ENCODE measurements around the gene SCARF2. TPM values are rescaled to one million over a fixed set of nuclear protein-coding genes. Genes with fewer than 3 reads are reported as not detected.
A peak's percentile ranks its signal among the peaks of the same experiment; 100 is the strongest.

Gene SCARF2
- total RNA-seq, 2 experiments from 2014 or later, result 2.5 to 3.1 TPM

- ChIA-PET CTCF (no interaction called here), POLR2A (no interaction called here)
- TF ChIP-seq CTCF (IDR thresholded peaks at IDR 0.05), result no peak
- ATAC-seq (ENCODE audit: poor library complexity) (no peak), DNase-seq (no peak)
- Mint-ChIP-seq H3K27me3 (no peaks in the 10 kb centered on the region), H3K36me3 (ENCODE audit: low read depth) (peaks cover 16% of the 10 kb centered on the region), H3K4me1 (ENCODE audit: low read depth) (peaks cover 40% of the 10 kb centered on the region), H3K9me3 (no peaks in the 10 kb centered on the region), H3K4me3 (no peak overlapping the region), H3K27ac (no peak overlapping the region)
- Histone ChIP-seq H3K4me3 (ENCODE audit: low read length) (no peak overlapping the region), H3K9me3 (ENCODE audit: control insufficient read depth in 1 of 2, insufficient read depth in 1 of 2, low read length in 2 of 2) (no peaks in the 10 kb centered on the region), H3K36me3 (ENCODE audit: insufficient read depth, low read length) (peaks cover 20% of the 10 kb centered on the region), H3K27me3 (ENCODE audit: control insufficient read depth in 1 of 2, insufficient read depth in 2 of 2, low read length in 2 of 2) (no peaks in the 10 kb centered on the region), H3K4me1 (ENCODE audit: insufficient read depth, low read length) (peaks cover 30% of the 10 kb centered on the region), H3K27ac (ENCODE audit: low read depth in 1 of 2, low read length in 2 of 2) (no peak overlapping the region)
- intact Hi-C loops (cut with DNase I, micrococcal nuclease), result loop anchor here in 1 of 2 experiments (10.0 kb wide), 2 partner anchors 284 to 384 kb away; partner anchors contain the start of genes ARVCF, RANBP1 and TRMT2A
Measured at GRCh38 chr22:20398420-20398819, 39.2 kb downstream of the SCARF2 start.

GRCh38 chr22:20397498-20397897 is 40.1 kb downstream of the SCARF2 start:
- Histone ChIP-seq H3K9me3 (ENCODE audit: control insufficient read depth in 1 of 2, insufficient read depth in 1 of 2, low read length in 2 of 2) (no peaks in the 10 kb centered on the region), H3K27ac (ENCODE audit: low read depth in 1 of 2, low read length in 2 of 2) (no peak overlapping the region), H3K27me3 (ENCODE audit: control insufficient read depth in 1 of 2, insufficient read depth in 2 of 2, low read length in 2 of 2) (no peaks in the 10 kb centered on the region), H3K4me1 (ENCODE audit: insufficient read depth, low read length) (peaks cover 28% of the 10 kb centered on the region), H3K4me3 (ENCODE audit: low read length) (no peak overlapping the region), H3K36me3 (ENCODE audit: insufficient read depth, low read length) (peaks cover 13% of the 10 kb centered on the region)
- TF ChIP-seq CTCF (IDR thresholded peaks at IDR 0.05), result no peak
- no peaks in the 10 kb centered on the region for H3K27me3 Mint-ChIP-seq
- no peaks in the 10 kb centered on the region for H3K9me3 Mint-ChIP-seq
- ChIA-PET CTCF (no interaction called here), POLR2A (no interaction called here)
- no peak for ATAC-seq (ENCODE audit: poor library complexity)
- H3K4me1 Mint-ChIP-seq (ENCODE audit: low read depth), result peaks cover 35% of the 10 kb centered on the region
- peaks cover 10% of the 10 kb centered on the region for H3K36me3 Mint-ChIP-seq (ENCODE audit: low read depth)
- no peak for DNase-seq
- H3K27ac Mint-ChIP-seq, result no peak overlapping the region
- peak overlapping the region; percentile 9 for H3K4me3 Mint-ChIP-seq
- intact Hi-C loops (cut with DNase I, micrococcal nuclease), result loop anchor here in 1 of 2 experiments (10.0 kb wide), 2 partner anchors 283 to 383 kb away; partner anchors contain the start of genes ARVCF, RANBP1 and TRMT2A

GRCh38 chr22:20396639-20397038 is 41.0 kb downstream of the SCARF2 start:
- ChIA-PET CTCF (no interaction called here), POLR2A (no interaction called here)
- Histone ChIP-seq H3K4me3 (ENCODE audit: low read length) (no peak overlapping the region), H3K27me3 (ENCODE audit: control insufficient read depth in 1 of 2, insufficient read depth in 2 of 2, low read length in 2 of 2) (no peaks in the 10 kb centered on the region), H3K36me3 (ENCODE audit: insufficient read depth, low read length) (peaks cover 10% of the 10 kb centered on the region), H3K9me3 (ENCODE audit: control insufficient read depth in 1 of 2, insufficient read depth in 1 of 2, low read length in 2 of 2) (no peaks in the 10 kb centered on the region), H3K27ac (ENCODE audit: low read depth in 1 of 2, low read length in 2 of 2) (no peak overlapping the region), H3K4me1 (ENCODE audit: insufficient read depth, low read length) (peaks cover 28% of the 10 kb centered on the region)
- Mint-ChIP-seq H3K27me3 (no peaks in the 10 kb centered on the region), H3K36me3 (ENCODE audit: low read depth) (peaks cover 5% of the 10 kb centered on the region), H3K9me3 (no peaks in the 10 kb centered on the region), H3K27ac (no peak overlapping the region), H3K4me3 (peak overlapping the region; percentile 86), H3K4me1 (ENCODE audit: low read depth) (peaks cover 35% of the 10 kb centered on the region)
- intact Hi-C loops (cut with DNase I, micrococcal nuclease), result loop anchor here in 1 of 2 experiments (10.0 kb wide), 2 partner anchors 282 to 382 kb away; partner anchors contain the start of genes ARVCF, RANBP1 and TRMT2A
- no peak for ATAC-seq (ENCODE audit: poor library complexity)
- no peak for TF ChIP-seq CTCF (IDR thresholded peaks at IDR 0.05)
- DNase-seq, result no peak
